GM18499 (cell line): ENCODE results near the gene EFCAB9.
"Not testable (repeated sequence)": the region's sequence is repeated elsewhere in the genome, so short reads cannot be mapped to it uniquely, and the experiment has no call there.

Experiments used
- ATAC-seq: cut with Tn5 transposase; IDR thresholded peaks from one replicate; pipeline ENCODE4 v1.9.1; 2021; ENCODE audit warnings: moderate number of reproducible peaks; ENCODE audit not compliant: insufficient read depth, unreplicated experiment

Gene EFCAB9

DNA sequence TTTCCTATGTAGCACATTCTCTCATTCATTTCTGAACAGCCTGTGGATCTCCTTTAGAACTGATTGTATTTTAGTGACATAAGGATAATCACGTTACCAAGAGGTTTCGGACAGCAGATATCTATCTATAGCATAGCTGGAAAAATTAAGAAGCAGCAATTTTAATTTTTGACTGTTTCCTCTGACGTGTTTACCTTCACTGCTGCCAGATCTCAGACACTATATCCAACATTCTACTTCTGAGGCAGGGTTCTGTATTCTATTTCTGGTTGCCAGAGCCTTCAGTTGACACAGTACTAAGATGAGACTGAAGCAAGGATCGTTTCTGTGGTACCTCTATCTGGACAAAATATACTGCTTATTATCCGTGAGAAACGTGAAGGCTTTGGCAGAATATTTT, at the start of gene EFCAB9:
Gene EFCAB9 (plus strand): TSS at position 301 of the 400 bp plus-strand sequence. CDS start 1 bp downstream, at position 302.
- ATAC-seq = no peak

DNA sequence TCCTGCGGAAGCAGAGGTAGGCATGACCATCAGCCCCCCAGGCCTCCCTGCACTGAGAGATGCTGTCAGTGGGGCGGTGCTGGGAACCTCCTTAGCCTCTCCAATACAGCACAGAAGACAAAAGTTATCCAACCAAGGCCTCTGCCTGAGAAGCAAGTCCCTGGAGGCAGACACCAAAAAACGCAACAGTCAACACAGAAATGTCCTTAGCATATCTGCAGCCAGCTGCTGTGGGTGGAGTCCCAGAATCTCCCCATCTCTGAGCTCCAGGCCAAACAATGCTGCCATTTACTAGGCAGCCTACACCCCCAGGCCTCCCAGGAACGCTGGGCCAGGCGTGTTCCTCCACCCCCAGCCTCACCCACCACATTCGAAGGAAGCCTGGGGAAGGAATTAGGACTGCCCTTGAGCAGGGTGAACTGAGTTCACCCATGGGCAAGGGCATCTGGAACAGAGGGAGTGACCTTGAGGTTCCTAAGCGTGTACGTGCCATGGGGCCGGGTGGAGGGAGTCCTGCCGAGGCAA, 49.6 kb upstream of the EFCAB9 start:
- ATAC-seq = no peak

DNA sequence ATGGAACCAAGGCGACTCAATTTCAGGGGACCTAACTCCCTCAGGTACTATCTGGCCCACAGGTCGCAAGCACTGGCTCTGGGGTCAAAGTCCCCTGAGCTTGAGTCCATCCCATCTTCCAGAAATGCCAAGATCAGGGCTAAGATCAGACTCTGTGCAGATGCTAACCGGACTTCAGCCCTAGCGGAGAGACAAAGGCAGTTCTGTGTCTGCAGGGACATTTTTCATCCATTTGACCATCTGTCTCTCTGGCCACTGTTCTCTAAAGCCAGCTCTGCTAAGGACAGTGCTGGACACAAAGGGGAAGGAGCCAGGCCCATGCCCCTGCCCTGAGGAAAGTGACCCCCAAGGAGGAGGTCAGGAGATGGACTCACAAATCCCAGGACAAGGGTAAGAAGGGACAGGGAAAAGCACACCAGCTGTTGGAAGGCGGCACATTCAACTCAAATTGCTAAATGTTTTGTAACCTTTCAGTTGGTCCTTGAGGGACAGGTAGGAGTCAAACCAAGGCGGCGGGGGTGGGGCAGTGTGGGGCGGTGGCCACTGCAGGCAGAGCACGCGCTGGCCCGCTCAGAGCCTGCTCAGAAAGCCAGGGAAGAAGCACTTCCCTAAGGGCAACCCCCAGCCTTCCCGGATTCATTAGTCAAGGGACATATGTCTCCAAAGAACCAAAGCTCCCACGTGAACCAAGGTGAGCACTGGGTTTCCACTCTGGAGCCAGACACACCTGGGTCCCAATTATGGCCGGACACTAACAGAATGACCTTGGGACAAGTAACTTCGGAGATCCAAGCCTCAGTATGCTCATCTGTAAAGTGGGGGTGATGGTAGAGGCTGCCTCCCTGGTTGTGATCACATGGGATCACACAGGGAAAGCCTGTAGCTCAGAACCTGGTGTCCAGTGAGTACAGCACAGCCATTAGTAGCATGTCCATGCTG, 48.8 kb upstream of the EFCAB9 start:
- no peak for ATAC-seq

DNA sequence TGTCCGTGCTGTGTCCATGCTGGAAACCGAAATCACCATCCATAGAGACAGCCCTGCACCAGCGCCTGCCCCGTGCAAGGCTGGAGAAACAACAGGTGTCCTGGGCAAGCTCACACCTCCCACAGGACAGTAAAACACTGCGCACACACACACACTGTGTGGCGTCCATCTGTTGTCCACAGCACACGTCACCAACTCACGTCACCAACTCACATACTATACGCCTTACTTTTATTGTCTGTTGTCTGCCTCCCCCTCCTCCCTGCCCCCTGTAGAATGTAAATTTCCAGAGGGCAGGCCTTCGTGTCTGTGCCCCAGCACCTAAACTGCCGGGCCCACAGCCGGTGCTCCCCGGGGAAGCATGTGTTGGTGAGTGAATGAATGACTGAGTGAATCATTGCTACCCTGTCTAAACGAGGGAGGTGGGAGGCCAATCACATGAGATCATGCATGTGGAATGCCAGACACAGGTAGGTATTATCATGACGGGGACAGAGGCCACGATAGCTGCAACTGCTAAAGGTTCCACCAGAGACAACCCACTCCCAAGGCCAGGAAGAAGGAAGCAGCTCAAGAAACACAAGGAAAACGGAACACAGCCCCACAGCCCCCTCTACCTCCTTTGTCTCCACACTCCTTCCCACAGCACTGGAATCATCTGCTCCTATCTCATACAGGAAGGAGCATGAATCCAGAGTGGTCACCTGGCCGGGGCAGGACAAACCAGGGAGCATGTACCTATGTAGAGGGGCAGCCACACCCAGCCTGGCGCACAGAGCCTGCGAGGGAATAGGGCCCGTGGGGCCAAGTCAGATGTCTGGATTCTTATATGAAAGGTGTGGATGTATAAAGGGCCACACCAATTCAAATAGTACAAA, 47.9 kb upstream of the EFCAB9 start:
- no peak for ATAC-seq

DNA sequence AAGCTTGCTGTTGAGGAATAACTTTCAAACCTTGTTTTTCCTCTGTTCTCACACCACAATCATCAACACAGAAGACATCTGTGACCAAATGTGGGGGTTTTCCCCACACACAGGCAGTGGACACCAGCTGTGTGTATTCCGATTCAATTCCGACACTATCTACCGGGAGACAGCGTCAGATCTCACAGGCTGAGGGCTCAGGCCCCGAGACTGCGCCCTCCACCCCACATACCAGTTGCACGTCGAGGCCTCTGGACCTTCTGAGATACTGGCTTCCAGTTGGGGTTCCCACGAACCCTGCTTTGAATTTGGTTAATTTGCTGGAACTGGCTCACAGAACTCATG, 47.3 kb upstream of the EFCAB9 start:
- ATAC-seq = no peak

DNA sequence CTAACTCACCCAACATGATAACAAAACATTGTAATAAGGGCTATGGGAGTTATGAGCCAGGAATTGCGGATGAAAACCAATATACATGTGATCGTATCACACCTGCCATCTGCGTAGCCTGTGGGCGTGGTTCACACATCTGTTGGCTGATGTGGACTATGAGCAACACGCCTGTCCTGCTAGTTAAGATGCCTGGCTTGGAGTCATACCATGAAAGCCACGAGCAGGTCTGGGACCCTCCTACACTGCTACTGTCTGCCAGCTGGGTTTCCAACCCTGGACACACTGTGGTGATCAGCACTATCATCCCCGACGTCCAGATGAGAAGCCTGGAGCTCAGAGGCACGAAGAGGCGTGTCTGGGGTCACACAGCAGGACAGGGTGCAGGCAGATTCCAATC, 46.1 kb upstream of the EFCAB9 start:
- no peak for ATAC-seq

DNA sequence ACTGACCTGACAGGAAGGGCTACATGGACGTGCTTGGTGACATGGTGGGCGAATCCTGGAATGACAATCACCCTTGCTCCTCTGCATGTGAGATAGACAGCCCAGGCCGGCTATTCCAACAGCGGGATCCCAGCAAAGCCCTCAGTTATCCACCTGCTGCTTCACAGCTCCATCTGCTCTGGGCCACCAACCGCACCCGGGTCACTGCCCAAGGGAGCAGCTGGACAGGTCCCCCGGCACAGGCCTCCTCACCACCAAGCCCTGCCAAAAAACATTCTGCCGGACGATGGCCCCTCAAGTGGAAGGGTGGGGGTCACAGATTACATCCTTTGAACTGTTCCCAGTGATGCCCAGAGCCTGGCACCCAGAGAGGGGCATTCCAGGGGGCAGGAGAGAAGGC, 45.6 kb upstream of the EFCAB9 start:
- no peak for ATAC-seq

DNA sequence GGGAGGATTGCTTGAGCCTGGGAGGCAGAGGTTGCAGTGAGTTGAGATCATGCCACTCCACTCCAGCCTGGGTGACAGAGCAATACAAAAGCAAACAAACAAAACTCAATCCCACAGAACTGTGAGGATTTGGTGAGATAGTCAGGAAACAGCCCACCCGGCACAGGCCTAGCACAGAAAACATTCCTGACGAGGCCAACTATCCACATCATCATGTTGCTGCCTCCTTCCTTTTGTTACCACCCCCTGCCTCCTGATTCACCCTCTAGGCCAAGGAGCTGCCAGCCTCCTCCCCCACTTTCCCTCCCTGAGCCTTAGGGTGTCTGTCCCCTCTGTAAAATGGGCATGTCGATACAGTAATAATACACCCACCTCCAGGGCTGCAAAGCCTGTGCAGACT, 44.9 kb upstream of the EFCAB9 start:
- ATAC-seq = no peak

DNA sequence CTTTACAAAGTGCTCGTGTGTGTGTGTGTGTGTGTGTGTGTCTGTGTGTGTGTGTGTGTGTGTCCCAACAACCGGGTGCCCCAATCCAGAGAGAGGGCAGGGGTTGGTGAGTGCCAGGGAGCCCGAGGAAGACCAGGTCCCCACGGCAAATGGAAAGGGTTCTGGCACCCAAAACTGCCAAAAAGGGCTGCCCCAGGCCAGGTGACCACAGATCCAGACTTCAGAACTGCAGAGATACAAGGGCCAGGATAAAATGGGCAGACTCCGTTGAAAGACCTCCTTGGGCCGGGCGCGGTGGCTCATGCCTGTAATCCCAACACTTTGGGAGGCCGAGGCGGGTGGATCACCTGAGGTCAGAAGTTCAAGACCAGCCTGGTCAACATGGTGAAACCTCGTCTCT, 44.5 kb upstream of the EFCAB9 start:
- ATAC-seq = not testable (repeated sequence)

DNA sequence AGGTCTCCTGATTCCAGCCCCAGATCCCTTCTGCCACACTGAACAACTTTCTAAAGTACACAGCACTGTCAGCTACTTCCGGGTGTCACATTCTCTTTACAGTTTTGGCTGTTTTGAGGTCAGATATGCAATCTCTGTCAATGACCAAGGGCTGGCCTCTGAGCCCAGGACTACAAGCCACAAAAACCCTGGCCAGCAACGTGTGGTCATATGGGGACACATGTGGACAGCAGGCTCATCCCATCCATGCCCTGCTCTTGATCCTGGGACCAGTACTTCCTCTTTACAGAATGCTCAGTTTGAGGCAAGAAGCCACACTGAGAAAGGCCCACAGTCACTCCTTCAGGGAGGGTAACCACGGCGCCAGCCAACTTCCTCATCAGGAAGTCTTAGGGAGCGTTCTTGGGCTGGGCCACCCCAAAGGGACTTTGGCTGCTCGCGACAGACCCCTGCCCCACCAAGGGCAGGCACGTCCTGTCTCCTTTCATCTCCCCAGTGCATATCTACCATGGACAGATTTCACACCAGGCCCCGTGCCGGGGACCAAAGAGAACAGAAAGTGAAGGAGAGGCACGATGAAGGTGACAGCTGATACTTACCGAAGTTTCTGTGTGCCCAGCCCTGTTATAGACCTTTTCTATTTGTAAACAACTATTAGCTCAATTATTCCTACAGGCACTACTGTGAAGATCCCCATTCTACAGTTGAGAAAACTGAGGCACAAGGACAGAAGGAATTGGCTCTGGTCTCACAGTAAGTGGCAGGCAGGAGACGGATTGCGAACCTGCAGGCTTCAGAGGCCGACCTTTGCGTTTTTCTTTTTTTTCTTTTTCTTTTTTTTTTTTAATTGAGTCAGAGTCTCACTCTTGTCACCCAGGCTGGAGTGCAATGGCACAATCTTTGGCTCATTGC, 43.2 kb upstream of the EFCAB9 start:
- ATAC-seq = peak; percentile 47

DNA sequence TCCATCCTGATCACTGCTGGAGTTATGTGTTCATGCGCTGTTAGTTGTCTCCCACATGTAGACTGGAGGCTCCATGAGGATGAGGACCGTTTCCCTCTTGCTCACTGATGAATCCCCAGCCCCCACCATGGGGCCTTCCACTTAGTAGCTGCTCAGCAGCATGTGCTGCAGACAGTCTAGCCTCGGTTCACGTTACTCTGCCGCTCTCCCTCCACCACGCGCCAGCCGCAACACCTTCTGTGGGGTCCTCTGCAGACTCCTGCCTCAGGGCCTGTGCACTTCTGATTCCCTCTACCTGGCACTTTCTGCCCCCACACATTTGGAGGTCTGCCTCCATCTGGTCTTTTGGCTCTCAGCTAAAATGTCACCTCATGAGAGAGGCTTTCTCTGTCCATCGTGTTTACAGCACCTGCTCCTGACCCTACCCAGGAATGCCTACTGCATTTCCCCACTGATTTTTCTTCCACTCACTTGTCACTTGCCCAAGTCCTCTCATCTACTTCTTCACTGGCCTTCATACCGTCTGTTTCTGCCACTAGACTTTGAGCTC, 42.2 kb upstream of the EFCAB9 start:
- no peak for ATAC-seq

DNA sequence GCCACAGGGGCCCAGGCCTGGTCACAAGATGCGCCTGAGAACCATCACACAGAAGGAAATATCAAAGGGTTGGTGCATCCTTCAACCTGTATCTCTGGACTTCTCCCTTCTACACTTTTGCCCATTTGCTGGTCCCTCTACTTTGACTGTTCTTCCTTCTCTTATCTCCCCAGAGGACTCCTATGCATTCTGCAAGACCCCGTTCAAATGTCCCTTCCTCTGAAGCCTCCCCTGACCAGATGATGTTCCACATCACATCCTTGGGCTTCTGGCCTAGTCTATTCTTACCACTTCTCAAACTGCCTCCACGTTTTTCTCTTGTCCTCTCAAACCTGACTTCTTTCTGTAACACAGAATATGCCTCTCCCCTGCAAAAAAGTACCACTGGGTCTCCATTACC, 40.3 kb upstream of the EFCAB9 start:
- no peak for ATAC-seq

DNA sequence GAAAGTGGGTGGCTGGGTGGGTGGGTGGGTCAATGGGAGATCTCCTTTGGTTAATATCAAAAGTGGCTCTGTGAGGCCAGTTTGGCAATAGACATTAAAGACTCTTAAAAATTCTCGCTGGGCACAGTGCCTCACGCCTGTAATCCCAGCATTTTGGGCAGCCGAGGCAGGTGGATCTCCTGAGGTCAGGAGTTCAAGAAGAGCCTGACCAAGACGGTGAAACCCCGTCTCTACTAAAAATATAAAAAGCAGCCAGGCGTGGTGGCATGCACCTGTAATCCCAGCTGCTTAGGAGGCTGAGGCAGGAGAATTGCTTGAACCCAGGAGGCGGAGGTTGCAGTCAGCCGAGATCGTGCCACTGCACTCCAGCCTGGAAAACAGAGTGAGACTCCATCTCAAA, 38.9 kb upstream of the EFCAB9 start:
- ATAC-seq = not testable (repeated sequence)

DNA sequence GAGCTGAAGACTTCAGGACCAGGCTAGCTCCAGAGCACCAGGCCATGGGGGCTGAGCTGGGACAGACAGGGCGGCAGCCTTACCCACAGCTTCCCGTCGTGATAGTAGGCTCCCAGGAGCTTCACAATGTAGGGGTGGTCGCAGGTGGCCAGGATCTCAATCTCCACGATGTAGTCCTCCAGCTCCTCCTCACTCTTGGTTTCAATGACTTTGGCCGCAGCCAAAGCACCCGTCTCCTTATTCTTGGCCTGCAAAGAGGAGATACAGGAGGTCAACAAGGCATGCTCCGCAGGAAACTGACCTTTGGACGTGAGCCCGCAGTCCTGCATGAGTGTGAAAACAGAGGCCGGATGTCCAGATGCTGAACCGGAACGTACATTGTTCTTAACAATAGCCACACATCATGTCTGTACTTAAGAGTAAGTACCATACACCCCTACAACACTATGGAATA, 37.4 kb upstream of the EFCAB9 start:
- no peak for ATAC-seq

DNA sequence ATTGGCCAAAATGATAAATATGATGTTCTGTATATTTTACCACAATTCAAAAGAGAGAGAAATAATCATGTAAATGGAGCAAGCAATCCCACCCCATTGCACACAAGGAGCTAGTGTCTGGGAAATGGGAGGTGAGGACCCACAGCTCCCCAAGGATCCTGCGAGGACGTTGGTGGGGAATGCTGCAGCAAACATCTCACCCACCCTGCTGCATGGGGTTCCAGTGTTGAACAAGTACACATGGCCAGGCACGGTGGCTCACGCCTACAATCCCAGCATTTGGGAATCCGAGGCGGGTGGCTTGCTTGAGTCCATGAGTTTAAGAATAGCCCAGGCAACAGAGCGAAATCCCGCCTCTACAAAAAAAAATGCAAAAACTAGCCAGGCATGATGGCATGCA, 35.0 kb upstream of the EFCAB9 start:
- ATAC-seq = no peak

DNA sequence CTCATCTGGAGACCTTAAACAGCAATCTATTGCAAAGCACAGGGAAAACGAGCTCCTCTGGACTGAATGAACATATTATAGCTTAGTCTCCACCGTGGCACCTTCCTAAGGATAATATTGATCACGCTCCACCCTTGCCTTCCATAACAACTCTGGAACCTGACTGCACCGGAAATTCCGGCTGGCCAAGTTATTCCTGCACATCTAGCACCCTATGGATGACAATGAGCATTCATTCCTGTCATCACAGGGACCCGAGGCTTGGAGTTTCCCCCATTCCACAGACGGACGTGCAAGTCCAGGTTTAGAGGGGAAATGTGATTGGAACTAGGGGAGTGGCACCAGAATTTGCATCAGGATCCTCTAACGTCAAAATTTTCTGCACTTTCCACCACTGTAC, 33.5 kb upstream of the EFCAB9 start:
- no peak for ATAC-seq

DNA sequence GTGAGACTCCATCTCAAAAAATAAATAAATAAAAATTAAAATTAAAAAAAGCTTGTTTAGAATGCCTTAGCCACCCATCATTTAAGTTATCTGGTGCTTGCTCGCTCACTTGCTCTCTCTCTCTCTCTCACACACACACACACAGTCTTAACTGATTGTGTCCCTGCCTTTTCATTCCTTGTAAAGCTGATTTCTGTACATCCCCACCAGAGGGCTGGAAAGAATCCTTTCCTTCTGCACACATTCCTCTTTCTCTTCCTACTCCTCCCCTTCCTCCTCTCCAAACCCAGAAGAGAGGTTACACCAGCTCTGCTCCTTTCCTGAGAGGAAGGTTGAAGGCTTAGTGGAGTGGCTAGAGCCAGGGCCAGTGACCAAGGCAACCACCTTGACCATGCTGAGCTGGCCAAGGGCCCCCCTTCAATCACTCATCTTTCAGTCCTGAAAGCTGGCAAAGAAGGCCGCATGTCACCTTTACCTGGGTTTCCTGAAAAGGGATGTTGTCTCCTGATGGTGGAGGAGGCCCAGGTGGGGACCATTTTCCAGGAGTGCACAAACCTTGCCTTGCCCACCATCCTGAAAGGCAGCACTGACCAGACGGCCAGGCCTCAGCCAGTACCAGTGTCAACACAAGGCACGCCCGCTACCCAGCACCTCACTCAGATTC, 31.5 kb upstream of the EFCAB9 start:
- no peak for ATAC-seq

DNA sequence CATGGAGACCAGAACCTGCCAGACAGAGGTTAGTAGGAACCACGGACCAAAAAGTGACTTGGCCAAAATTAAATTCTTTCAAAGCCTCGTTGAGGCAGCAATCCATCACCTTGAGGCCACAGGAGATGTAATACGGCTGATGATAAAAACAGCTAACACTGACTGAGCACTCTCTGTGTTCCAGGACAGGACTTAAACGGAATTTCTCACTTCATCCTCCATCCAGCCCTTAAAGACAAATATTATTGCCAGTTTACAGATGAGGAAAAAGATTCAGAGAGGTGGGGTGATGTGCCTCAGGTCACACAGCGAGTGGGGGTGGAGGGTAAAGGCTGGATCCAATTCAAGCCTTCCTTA, 31.0 kb upstream of the EFCAB9 start:
- no peak for ATAC-seq

DNA sequence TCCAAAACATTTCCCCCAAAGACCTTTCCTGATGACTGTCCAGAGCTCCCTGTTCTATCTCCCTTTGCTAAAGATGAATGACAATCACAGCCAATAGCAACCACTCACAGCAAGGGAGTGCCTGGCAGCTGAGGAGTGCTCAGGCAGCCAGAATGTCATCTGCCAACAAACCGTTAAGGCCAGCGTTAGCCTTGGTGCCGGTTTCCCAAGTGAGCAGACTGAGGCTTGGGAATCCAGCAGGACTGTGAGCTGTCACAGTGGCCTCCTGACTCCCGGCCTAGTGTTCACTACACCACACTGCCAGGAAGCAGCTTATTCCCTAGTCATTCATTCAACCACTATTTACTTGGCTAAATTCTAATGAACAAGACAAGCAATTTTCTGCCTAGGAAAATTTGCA, 30.6 kb upstream of the EFCAB9 start:
- no peak for ATAC-seq
